CD14-positive monocyte (primary cell): ENCODE results near the gene PKNOX2. TPM values are rescaled to one million over a fixed set of nuclear protein-coding genes. Genes with fewer than 3 reads are reported as not detected.

Experiments
- DNase-seq, 3 donors: peaks; one replicate each; pipeline ENCODE4 v3.0.0-alpha.2; 2011 to 2022
- H2AFZ ChIP-seq: 2 replicates; pipeline ENCODE4 v1.6.0; 2012; ENCODE audit warnings: mild to moderate bottlenecking, low read depth, low read length, inconsistent platforms; ENCODE audit not compliant: insufficient read depth, poor library complexity, severe bottlenecking
- H3K27ac ChIP-seq, 2 donors: 1 replicate in 1 of 2; 2 replicates in 1 of 2; pipeline ENCODE4 v1.5.1; 2012 to 2013; ENCODE audit warnings: low read length in 2 of 2, control low read depth in 1 of 2, inconsistent platforms in 1 of 2, low read depth in 1 of 2, mild to moderate bottlenecking in 1 of 2
- H3K27me3 ChIP-seq, 2 donors: one replicate each; pipeline versions ENCODE4 v1.6.0 to v1.6.1; 2011 to 2013; ENCODE audit warnings: low read length in 2 of 2; ENCODE audit not compliant: control insufficient read depth in 2 of 2, insufficient read depth in 2 of 2
- H3K36me3 ChIP-seq, 2 donors: replicated peaks in 1 of 2; 1 replicate in 1 of 2; 2 replicates in 1 of 2; pipeline versions ENCODE4 v1.5.1 to v1.6.1; 2012 to 2013; ENCODE audit warnings: low read length in 2 of 2, control low read depth in 1 of 2, inconsistent platforms in 1 of 2, mild to moderate bottlenecking in 1 of 2; ENCODE audit not compliant: insufficient read depth in 2 of 2, control insufficient read depth in 1 of 2
- H3K4me1 ChIP-seq, 2 donors: 1 replicate in 1 of 2; 2 replicates in 1 of 2; pipeline versions ENCODE4 v1.5.1 to v1.6.1; 2012 to 2013; ENCODE audit warnings: low read length in 2 of 2, control low read depth in 1 of 2, inconsistent platforms in 1 of 2, mild to moderate bottlenecking in 1 of 2, moderate library complexity in 1 of 2; ENCODE audit not compliant: insufficient read depth in 2 of 2, control insufficient read depth in 1 of 2
- H3K4me2 ChIP-seq: replicated peaks from 2 replicates; pipeline ENCODE3; 2012; ENCODE audit warnings: low read length, moderate library complexity, mild to moderate bottlenecking; ENCODE audit not compliant: poor library complexity, severe bottlenecking; ENCODE audit errors: extremely low read depth
- H3K4me3 ChIP-seq, 3 experiments: fragments of 200-600 bp in 1 of 3; sonication (generic) in 1 of 3; replicated peaks in 1 of 3; 1 replicate in 2 of 3; 2 replicates in 1 of 3; pipeline ENCODE4 v1.5.1; 2011 to 2013; ENCODE audit warnings: low read length in 3 of 3, mild to moderate bottlenecking in 3 of 3, control low read depth in 2 of 3, low read depth in 2 of 3, inconsistent platforms in 1 of 3, moderate library complexity in 1 of 3
- H3K79me2 ChIP-seq: 2 replicates; pipeline ENCODE4 v1.6.0; 2012; ENCODE audit warnings: mild to moderate bottlenecking, control low read depth, inconsistent platforms, low read length, moderate library complexity; ENCODE audit not compliant: insufficient read depth
- H3K9ac ChIP-seq: 2 replicates; pipeline ENCODE4 v1.6.0; 2017; ENCODE audit warnings: low read length, mild to moderate bottlenecking; ENCODE audit not compliant: insufficient read depth, poor library complexity, severe bottlenecking
- H3K9me3 ChIP-seq, 2 donors: replicated peaks in 1 of 2; 1 replicate in 1 of 2; 2 replicates in 1 of 2; pipeline versions ENCODE4 v1.5.1 to v1.6.1; 2012 to 2013; ENCODE audit warnings: low read length in 2 of 2, control low read depth in 1 of 2; ENCODE audit not compliant: control insufficient read depth in 1 of 2, insufficient read depth in 1 of 2
- H4K20me1 ChIP-seq: 2 replicates; pipeline ENCODE4 v1.6.0; 2012; ENCODE audit warnings: mild to moderate bottlenecking, low read length, control low read depth, moderate library complexity; ENCODE audit not compliant: insufficient read depth
- H3K27ac Mint-ChIP-seq, 7 donors: one replicate each; pipeline ENCODE4 v1.8.0; 2020; ENCODE audit warnings: mild to moderate bottlenecking in 7 of 7, mixed read lengths in 7 of 7, moderate library complexity in 6 of 7, inconsistent platforms in 2 of 7
- H3K27me3 Mint-ChIP-seq, 3 donors: one replicate each; pipeline ENCODE4 v1.8.0; 2021 to 2022; ENCODE audit warnings: low read depth in 3 of 3, mild to moderate bottlenecking in 3 of 3, mixed read lengths in 3 of 3, moderate library complexity in 3 of 3, inconsistent platforms in 1 of 3
- H3K36me3 Mint-ChIP-seq, 2 donors: one replicate each; pipeline ENCODE4 v1.8.0; 2020; ENCODE audit warnings: mixed read lengths in 2 of 2, inconsistent platforms in 1 of 2, mild to moderate bottlenecking in 1 of 2
- H3K4me1 Mint-ChIP-seq: one replicate; pipeline ENCODE4 v1.8.0; 2020; ENCODE audit warnings: mild to moderate bottlenecking, mixed read lengths
- H3K4me3 Mint-ChIP-seq, 2 donors: one replicate each; pipeline ENCODE4 v1.8.0; 2020; ENCODE audit warnings: mild to moderate bottlenecking in 2 of 2, mixed read lengths in 2 of 2, moderate library complexity in 1 of 2
- H3K9me3 Mint-ChIP-seq, 7 donors: one replicate each; pipeline ENCODE4 v1.8.0; 2020 to 2022; ENCODE audit warnings: mixed read lengths in 7 of 7, mild to moderate bottlenecking in 6 of 7, moderate library complexity in 6 of 7, inconsistent platforms in 2 of 7
- WGBS: methylation state at CpG from one replicate; pipeline ENCODE4 v1.1.5; 2013; ENCODE audit warnings: missing lambda C conversion rate; ENCODE audit not compliant: insufficient coverage; 5-methylcytosine and 5-hydroxymethylcytosine counted together
- intact Hi-C, 2 donors: fragments of 100-400 bp; cut with micrococcal nuclease; formaldehyde crosslinking; loops; one replicate each; pipeline versions ENCODE4 v1.15.0 to v1.15.1; 2023
- polyA plus RNA-seq, 3 donors: library from polyadenylated mRNA; depleted of rRNA in 1 of 3; unstranded in 2 of 3; stranded (reverse) in 1 of 3; fragments of 300-500 nt in 2 of 3; fragments of >200 nt in 1 of 3; fragmentation: Illumina TruSeq in 2 of 3; gene quantifications; 1 replicate in 2 of 3; 2 replicates in 1 of 3; pipeline ENCODE4 v1.2.3, GENCODE V29; 2012 to 2021
- TF ChIP-seq, protein P1 (sequence below): fragments of 200-600 bp; IDR thresholded peaks from one replicate; pipeline ENCODE4 v1.8.0; 2022; ENCODE audit warnings: antibody characterized with exemption, mild to moderate bottlenecking

The PKNOX2 gene
- polyA plus RNA-seq, 3 donors = not detected

- Mint-ChIP-seq H3K27ac (peak overlapping the region in 2 of 7 donors; percentile 3 to 9), H3K27me3 (peaks cover 22 to 32% (median 23%) of the 10 kb centered on the region in 3 donors), H3K9me3 (peaks cover 0 to 2% (median 0%) of the 10 kb centered on the region in 7 donors), H3K4me3 (no peak overlapping the region), H3K4me1 (peaks cover 4% of the 10 kb centered on the region), H3K36me3 (no peaks in the 10 kb centered on the region)
- Histone ChIP-seq H3K4me1 (peaks cover 2 to 6% of the 10 kb centered on the region in 2 donors), H3K9me3 (no peaks in the 10 kb centered on the region), H3K27ac (no peak overlapping the region), H3K4me3 (no peak overlapping the region), H3K9ac (no peak overlapping the region), H4K20me1 (no peaks in the 10 kb centered on the region), H3K27me3 (peaks cover 0 to 16% of the 10 kb centered on the region in 2 donors), H2AFZ (no peak overlapping the region), H3K79me2 (no peaks in the 10 kb centered on the region), H3K36me3 (no peaks in the 10 kb centered on the region), H3K4me2 (no peak overlapping the region)
- intact Hi-C loops = no loop called here
- DNase-seq = no peak
- WGBS = 44% methylated on average over 6 of the region's 8 CpGs
- TF ChIP-seq, protein P1, sequence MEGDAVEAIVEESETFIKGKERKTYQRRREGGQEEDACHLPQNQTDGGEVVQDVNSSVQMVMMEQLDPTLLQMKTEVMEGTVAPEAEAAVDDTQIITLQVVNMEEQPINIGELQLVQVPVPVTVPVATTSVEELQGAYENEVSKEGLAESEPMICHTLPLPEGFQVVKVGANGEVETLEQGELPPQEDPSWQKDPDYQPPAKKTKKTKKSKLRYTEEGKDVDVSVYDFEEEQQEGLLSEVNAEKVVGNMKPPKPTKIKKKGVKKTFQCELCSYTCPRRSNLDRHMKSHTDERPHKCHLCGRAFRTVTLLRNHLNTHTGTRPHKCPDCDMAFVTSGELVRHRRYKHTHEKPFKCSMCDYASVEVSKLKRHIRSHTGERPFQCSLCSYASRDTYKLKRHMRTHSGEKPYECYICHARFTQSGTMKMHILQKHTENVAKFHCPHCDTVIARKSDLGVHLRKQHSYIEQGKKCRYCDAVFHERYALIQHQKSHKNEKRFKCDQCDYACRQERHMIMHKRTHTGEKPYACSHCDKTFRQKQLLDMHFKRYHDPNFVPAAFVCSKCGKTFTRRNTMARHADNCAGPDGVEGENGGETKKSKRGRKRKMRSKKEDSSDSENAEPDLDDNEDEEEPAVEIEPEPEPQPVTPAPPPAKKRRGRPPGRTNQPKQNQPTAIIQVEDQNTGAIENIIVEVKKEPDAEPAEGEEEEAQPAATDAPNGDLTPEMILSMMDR = no peak
These were observed 24.3 kb upstream of the PKNOX2 start for GRCh38 chr11:125140233-125140632.

GRCh38 chr11:125141178-125141577, 23.4 kb upstream of the PKNOX2 start:
- Histone ChIP-seq H3K4me2 (no peak overlapping the region), H3K79me2 (no peaks in the 10 kb centered on the region), H2AFZ (no peak overlapping the region), H3K36me3 (no peaks in the 10 kb centered on the region), H4K20me1 (no peaks in the 10 kb centered on the region), H3K27me3 (peaks cover 0 to 13% of the 10 kb centered on the region in 2 donors), H3K9ac (no peak overlapping the region), H3K27ac (no peak overlapping the region), H3K4me3 (no peak overlapping the region), H3K4me1 (peaks cover 2 to 6% of the 10 kb centered on the region in 2 donors), H3K9me3 (no peaks in the 10 kb centered on the region)
- H3K27ac Mint-ChIP-seq = no peak overlapping the region
- H3K36me3 Mint-ChIP-seq = no peaks in the 10 kb centered on the region
- no peak overlapping the region for H3K4me3 Mint-ChIP-seq
- H3K4me1 Mint-ChIP-seq = peaks cover 4% of the 10 kb centered on the region
- peaks cover 21 to 30% (median 24%) of the 10 kb centered on the region in 3 donors for H3K27me3 Mint-ChIP-seq
- peaks cover 0 to 2% (median 0%) of the 10 kb centered on the region in 7 donors for H3K9me3 Mint-ChIP-seq
- WGBS = 62% methylated on average over 12 of the region's 12 CpGs
- intact Hi-C loops = loop anchor here in 1 of 2 donors (1.0 kb wide), 1 partner anchor 179 kb away; no protein-coding TSS in a partner anchor
- TF ChIP-seq, protein P1 = no peak
- DNase-seq = no peak
